Ovary (tissue), 9 donors: ENCODE data around the gene NOL7. TPM values are rescaled to one million over a fixed set of nuclear protein-coding genes. Genes with fewer than 3 reads are reported as not detected.

ENCODE experiments used
- DNase-seq, 5 donors: peaks; one replicate each; pipeline ENCODE4 v3.0.0-alpha.2; 2019 to 2020
- H3K27ac ChIP-seq, 2 donors: fragments of 200-600 bp; one replicate each; pipeline versions ENCODE4 v1.5.1 to v1.8.0; 2019 to 2022
- H3K27me3 ChIP-seq: fragments of 200-600 bp; one replicate; pipeline ENCODE4 v1.8.0; 2022
- H3K36me3 ChIP-seq: fragments of 200-600 bp; sonication (generic); one replicate; pipeline ENCODE4 v1.5.1; 2019
- H3K4me1 ChIP-seq: one replicate; pipeline ENCODE4 v1.8.1; 2013; ENCODE audit warnings: mild to moderate bottlenecking, moderate library complexity; ENCODE audit not compliant: insufficient read depth
- H3K4me3 ChIP-seq: fragments of 200-600 bp; sonication (generic); one replicate; pipeline ENCODE4 v1.5.1; 2017
- H3K9me3 ChIP-seq, 2 donors: fragments of 200-600 bp in 1 of 2; sonication (generic) in 1 of 2; one replicate each; pipeline versions ENCODE4 v1.5.1 to v1.8.1; 2013 to 2019; ENCODE audit warnings: mild to moderate bottlenecking in 1 of 2, moderate library complexity in 1 of 2
- EP300 ChIP-seq: sonication (generic); formaldehyde crosslinking; IDR thresholded peaks from one replicate; pipeline ENCODE4 v1.6.1; 2017; ENCODE audit warnings: antibody characterized with exemption
- POLR2A ChIP-seq: fragments of 450-650 bp; IDR thresholded peaks from one replicate; pipeline ENCODE4 v1.6.1; 2017; ENCODE audit warnings: antibody characterized with exemption, mild to moderate bottlenecking, moderate library complexity
- WGBS, 3 donors: extraction: QIAGEN DNeasy Blood & Tissue Kit in 1 of 3; methylation state at CpG; one replicate each; pipeline versions ENCODE4 v1.1.5 to v1.1.7; 2013 to 2017; 5-methylcytosine and 5-hydroxymethylcytosine counted together
- intact Hi-C, 4 donors: fragments of 100-400 bp; cut with DNase I; formaldehyde crosslinking; loops; one replicate each; pipeline versions ENCODE4 v1.11.0 to v1.15.1; 2022 to 2023
- polyA plus RNA-seq, 2 donors: library from polyadenylated mRNA; stranded (reverse); fragments of 200-250 nt in 1 of 2; fragments of 350-450 nt in 1 of 2; fragmentation: Illumina TruSeq in 1 of 2; extraction: RNeasy Lipid Tissue Mini Kit (QIAGEN cat#74804) in 1 of 2; gene quantifications; one replicate each; pipeline ENCODE4 v1.2.3, GENCODE V29; 2013 to 2014
- total RNA-seq, 7 donors: library from RNA; depleted of rRNA in 2 of 7; stranded (reverse); fragments of >200 nt in 2 of 7; fragmentation: NEBNext Ultra II Directional in 3 of 7; extraction: Animal tissue kit (Norgen Biotek cat#: 25700) in 3 of 7; gene quantifications; one replicate each; pipeline versions ENCODE4 v1.1.0 to v1.2.4, GENCODE V29; 2016 to 2023
- TF ChIP-seq, protein P1 (sequence below), 3 donors: fragments of 450-650 bp in 2 of 3; fragments of 200-600 bp in 1 of 3; IDR thresholded peaks; one replicate each; pipeline versions ENCODE4 v1.5.1 to v1.8.0; 2016 to 2022; ENCODE audit warnings: antibody characterized with exemption in 3 of 3, mild to moderate bottlenecking in 1 of 3
- donor health status: DM: no; HTN: no; CAD: no; lungs with moderate emphysema.
- donor health status: DM: no; HTN: no; CAD: no.
- donor health status: Bipolar disorder and iron deficiency.
- donor health status: DM: yes; HTN: yes; CAD: no.
- donor health status: DM: no; HTN: no; CAD: no.
- donor health status: DM: yes; HTN: yes; CAD: no.

Gene NOL7
- total and polyA plus RNA-seq, 9 donors, result 49.3 to 77.7 (median 62.6) TPM

GRCh38 chr6:13574571-13575376 is 40.4 kb upstream of the NOL7 start, which contains the start of gene SIRT5:
TSS of gene SIRT5 (plus strand) at chr6:13574601. CDS start at chr6:13584111, 9,510 bp downstream.
- no peaks in the 10 kb centered on the region for H3K36me3 ChIP-seq
- H3K27ac ChIP-seq, result peak within 1 kb of the TSS; percentile 76 to 89
- H3K9me3 ChIP-seq, result no peaks in the 10 kb centered on the region
- intact Hi-C loops, result loop anchor here in 1 of 4 donors (5.0 kb wide), 1 partner anchor 193 kb away; no protein-coding TSS in a partner anchor
- WGBS, 3 donors, result 0 to 1% (median 1%) methylated on average over 50 to 52 of the region's 52 CpGs
- peak within 1 kb of the TSS; percentile 64 for H3K4me3 ChIP-seq
- DNase-seq, result peak; percentile 66 to 80 (median 71)
- H3K4me1 ChIP-seq, result no peaks in the 10 kb centered on the region
- no peak for TF ChIP-seq EP300
- TF ChIP-seq, protein P1, sequence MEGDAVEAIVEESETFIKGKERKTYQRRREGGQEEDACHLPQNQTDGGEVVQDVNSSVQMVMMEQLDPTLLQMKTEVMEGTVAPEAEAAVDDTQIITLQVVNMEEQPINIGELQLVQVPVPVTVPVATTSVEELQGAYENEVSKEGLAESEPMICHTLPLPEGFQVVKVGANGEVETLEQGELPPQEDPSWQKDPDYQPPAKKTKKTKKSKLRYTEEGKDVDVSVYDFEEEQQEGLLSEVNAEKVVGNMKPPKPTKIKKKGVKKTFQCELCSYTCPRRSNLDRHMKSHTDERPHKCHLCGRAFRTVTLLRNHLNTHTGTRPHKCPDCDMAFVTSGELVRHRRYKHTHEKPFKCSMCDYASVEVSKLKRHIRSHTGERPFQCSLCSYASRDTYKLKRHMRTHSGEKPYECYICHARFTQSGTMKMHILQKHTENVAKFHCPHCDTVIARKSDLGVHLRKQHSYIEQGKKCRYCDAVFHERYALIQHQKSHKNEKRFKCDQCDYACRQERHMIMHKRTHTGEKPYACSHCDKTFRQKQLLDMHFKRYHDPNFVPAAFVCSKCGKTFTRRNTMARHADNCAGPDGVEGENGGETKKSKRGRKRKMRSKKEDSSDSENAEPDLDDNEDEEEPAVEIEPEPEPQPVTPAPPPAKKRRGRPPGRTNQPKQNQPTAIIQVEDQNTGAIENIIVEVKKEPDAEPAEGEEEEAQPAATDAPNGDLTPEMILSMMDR (IDR thresholded peaks at IDR 0.05), result peak in 1 of 3 donors; percentile 31
- peak; percentile 58 for TF ChIP-seq POLR2A
- H3K27me3 ChIP-seq, result no peaks in the 10 kb centered on the region

DNA sequence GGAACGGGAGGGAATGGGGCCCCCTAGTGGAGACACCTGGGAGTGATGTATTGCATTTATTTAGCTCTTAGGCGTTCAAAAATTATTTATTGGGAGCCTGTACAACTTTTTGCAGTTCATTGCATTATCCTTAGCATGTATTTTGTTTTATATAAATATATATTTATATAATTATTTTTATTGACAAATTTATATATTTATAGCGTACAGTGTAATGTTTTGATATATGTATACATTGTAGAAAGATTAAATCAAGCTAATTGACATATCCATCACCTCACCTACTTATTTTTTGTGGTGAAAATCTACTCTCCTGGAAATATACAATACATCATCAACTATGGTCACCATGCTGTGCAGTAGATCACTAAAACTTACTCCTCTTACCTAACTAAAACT is 39.8 kb upstream of the NOL7 start:
- no peak for TF ChIP-seq POLR2A
- TF ChIP-seq, protein P1 (IDR thresholded peaks at IDR 0.05), result peak in 2 of 3 donors; percentile 28 to 33
- WGBS, 3 donors, result 27 to 28% (median 27%) methylated on average over 3 of the region's 3 CpGs
- Histone ChIP-seq H3K4me1 (no peaks in the 10 kb centered on the region), H3K27ac (peak overlapping the region in 1 of 2 donors; percentile 89), H3K36me3 (no peaks in the 10 kb centered on the region), H3K27me3 (no peaks in the 10 kb centered on the region), H3K9me3 (no peaks in the 10 kb centered on the region), H3K4me3 (peak overlapping the region; percentile 64)
- DNase-seq, result no peak
- intact Hi-C loops, result no loop called here

GRCh38 chr6:13576017-13576416 is 39.1 kb upstream of the NOL7 start:
- H3K9me3 ChIP-seq, result no peaks in the 10 kb centered on the region
- H3K27ac ChIP-seq, result no peak overlapping the region
- intact Hi-C loops, result no loop called here
- no peak for DNase-seq
- no peaks in the 10 kb centered on the region for H3K27me3 ChIP-seq
- no peaks in the 10 kb centered on the region for H3K4me1 ChIP-seq
- H3K36me3 ChIP-seq, result no peaks in the 10 kb centered on the region
- TF ChIP-seq, protein P1 (IDR thresholded peaks at IDR 0.05), result no peak
- TF ChIP-seq EP300, result no peak
- no peak for TF ChIP-seq POLR2A
- WGBS, 3 donors, result 95 to 98% (median 96%) methylated on average over 3 of the region's 3 CpGs
- no peak overlapping the region for H3K4me3 ChIP-seq

- WGBS, 3 donors, result 94% methylated on average over 3 of the region's 3 CpGs
- intact Hi-C loops, result no loop called here
- Histone ChIP-seq H3K9me3 (no peaks in the 10 kb centered on the region), H3K36me3 (no peaks in the 10 kb centered on the region), H3K27ac (no peak overlapping the region), H3K4me1 (no peaks in the 10 kb centered on the region), H3K4me3 (no peak overlapping the region), H3K27me3 (no peaks in the 10 kb centered on the region)
- TF ChIP-seq POLR2A (no peak), EP300 (no peak)
- TF ChIP-seq, protein P1 (IDR thresholded peaks at IDR 0.05), result no peak
- no peak for DNase-seq
Measured at GRCh38 chr6:13577926-13578325, 37.2 kb upstream of the NOL7 start.
